GM19239 (cell line): ENCODE measurements around the gene PMAIP1.
"Not testable (repeated sequence)": the region's sequence is repeated elsewhere in the genome, so short reads cannot be mapped to it uniquely, and the experiment has no call there.

Source experiments
- DNase-seq: peaks from one replicate; pipeline ENCODE4 v3.0.0; 2011; ENCODE audit warnings: low spot score; ENCODE audit not compliant: insufficient read length
- FAIRE-seq: peaks from 2 replicates; lab custom pipeline; 2011; peaks lifted over from hg19 to GRCh38; lab: Jason Lieb, UNC

The PMAIP1 gene

GRCh38 chr18:59881728-59882656 lies 17.8 kb upstream of the PMAIP1 start:
- peak; percentile 90 for FAIRE-seq

DNA sequence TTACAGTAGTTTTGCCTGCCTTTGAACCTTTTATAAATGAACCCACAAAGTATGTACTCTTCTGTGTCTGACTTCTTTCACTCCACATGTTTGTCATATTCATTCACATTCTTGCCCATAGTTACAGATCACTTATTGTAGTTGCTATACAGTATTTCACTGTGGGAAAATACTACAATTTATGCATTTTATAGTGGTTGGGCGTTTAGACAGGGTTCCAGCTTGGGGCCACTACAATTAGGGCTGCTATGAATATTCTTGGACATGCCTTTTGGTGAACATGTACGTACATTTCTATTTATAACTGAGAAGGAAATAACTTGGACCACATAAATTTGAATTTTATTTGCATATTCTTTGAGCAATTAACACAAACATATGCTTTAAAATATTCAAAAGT lies 15.4 kb upstream of the PMAIP1 start:
- no peak for FAIRE-seq
- no peak for DNase-seq

More at GRCh38 chr18:59881728-59882656, 17.8 kb upstream of the PMAIP1 start:
- DNase-seq, result no peak

DNA sequence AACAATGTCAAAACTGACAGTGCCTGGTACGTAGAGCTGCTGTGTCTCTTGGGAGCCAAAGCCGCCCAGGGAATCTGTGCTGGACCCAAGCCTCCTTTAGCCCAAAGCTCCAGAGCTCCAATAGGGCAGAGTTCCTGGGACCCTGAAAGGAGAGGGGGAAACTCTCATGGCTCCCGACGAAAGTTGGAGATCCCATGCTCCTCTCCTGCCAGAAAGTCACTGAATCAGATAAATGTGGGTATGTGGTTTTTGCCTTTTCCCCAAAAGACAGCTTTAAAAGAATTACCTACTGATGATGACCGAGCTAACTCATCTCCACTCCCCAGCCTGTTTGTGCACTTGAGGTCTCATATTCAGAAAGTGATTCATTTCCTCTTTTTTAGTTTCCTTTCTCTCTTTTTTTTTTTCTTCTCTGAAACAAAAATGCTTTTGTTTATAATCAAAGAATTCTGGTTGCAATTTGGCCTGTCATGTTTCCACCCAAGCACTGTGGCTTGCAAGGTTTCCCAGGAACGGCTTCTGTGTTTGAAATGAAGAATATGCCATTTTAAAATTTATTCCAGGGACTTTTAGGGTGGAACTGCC lies 14.1 kb upstream of the PMAIP1 start:
- no peak for DNase-seq
- FAIRE-seq, result peak; percentile 97

- not testable (repeated sequence) for FAIRE-seq, DNase-seq
Observed at GRCh38 chr18:59886399-59886798, 13.4 kb upstream of the PMAIP1 start.

DNA sequence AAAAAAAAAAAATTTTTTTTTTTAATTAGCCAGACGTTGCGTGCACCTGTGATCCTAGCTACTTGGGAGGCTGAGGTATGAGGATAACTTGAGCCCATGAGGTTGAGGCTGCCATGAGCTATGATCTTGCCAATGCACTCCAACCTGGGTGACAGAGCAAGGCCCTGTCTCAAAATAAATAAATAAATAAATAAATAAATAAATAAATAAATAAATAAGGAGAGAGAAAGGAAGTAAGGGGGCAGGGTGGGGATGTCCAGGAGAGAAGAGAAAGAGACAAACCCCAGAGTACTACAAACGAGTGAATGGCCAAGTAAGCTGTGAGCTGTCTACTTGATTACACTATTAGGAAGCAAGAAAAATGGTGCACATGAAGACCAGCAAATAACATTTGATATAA lies 7.7 kb upstream of the PMAIP1 start:
- no peak for DNase-seq
- no peak for FAIRE-seq

GRCh38 chr18:59893971-59894370 lies 5.8 kb upstream of the PMAIP1 start:
- FAIRE-seq, result no peak
- DNase-seq, result no peak

DNA sequence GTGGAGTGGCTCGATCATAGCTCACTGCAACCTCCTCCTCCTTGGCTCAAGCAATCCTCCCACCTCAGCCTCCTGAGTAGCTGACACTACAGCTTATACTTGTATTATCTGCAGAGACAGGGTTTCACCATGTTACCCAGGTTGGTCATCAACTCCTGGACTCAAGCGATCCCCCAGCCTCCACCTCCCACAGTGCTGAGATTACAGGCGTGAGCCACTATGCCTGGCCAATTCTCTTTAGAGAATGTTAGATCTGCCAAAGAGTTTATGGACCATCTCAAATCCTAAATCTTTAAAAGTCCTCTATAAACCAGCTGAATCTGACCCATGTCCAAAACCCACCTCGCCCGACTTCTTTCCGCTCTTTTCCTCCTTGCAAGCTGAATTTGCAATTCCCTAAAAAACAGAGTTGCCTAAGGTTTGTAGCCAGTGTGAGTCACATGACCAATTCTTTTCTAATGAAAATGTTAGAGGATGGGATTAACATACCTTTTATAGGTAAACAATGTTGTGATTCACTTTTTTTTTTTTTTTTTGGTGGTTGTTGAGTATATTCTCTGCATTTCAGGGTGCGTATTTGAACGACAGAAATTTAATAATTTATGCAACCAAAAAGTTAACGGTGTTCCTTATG lies 2.4 kb upstream of the PMAIP1 start:
- DNase-seq (no peak), FAIRE-seq (no peak)

DNA sequence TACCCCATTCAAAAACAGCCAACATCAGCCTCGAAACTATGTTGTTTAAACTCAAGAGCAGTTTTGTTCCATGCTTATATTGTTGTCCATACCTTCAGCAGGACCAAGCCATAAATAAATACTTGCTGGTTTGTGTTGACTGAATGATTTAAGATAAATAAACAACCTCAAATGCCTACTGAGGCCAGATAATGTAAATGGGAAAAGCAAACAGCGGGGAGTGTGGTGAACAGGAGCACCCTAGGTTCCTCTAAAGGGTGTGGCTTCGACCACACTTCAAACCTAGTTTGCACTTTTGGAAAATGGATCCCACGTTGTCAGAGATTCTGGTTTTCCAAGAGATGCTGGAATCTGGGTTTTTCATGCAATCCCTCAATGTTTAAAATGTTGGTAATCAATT lies 1.7 kb upstream of the PMAIP1 start:
- FAIRE-seq (peak; percentile 59), DNase-seq (no peak)

DNA sequence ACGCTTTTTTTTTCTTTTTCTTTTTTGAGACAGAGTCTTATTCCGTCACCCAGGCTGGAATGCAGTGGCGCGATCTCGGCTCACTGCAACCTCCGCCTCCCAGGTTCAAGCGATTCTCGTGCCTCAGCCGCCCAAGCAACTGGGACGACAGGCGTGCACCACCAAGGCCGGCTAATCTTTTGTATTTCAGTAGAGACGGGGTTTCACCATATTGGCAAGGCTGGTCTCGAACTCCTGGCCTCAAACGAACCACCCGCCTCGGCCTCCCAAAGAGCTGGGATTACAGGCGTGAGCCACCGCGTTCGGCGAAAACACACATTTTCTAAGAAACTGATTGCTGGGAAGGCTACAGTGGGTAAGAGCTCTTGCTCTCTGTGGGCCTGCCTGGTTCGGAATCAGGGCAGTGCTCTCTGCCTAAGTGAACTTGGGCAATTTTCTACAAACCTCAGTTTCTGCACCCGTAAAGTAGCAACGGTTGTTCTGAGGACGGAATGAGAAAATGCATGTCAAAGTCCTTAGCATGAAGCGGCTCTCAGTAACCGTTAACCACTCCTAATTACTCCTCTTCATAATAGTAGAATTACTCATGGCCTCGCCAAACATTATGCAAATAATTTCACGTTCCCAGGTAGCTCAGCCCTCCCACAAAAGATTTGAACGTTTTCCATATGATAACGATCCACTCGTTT lies 1.0 kb upstream of the PMAIP1 start:
- FAIRE-seq (peak; percentile 97), DNase-seq (no peak)

DNA sequence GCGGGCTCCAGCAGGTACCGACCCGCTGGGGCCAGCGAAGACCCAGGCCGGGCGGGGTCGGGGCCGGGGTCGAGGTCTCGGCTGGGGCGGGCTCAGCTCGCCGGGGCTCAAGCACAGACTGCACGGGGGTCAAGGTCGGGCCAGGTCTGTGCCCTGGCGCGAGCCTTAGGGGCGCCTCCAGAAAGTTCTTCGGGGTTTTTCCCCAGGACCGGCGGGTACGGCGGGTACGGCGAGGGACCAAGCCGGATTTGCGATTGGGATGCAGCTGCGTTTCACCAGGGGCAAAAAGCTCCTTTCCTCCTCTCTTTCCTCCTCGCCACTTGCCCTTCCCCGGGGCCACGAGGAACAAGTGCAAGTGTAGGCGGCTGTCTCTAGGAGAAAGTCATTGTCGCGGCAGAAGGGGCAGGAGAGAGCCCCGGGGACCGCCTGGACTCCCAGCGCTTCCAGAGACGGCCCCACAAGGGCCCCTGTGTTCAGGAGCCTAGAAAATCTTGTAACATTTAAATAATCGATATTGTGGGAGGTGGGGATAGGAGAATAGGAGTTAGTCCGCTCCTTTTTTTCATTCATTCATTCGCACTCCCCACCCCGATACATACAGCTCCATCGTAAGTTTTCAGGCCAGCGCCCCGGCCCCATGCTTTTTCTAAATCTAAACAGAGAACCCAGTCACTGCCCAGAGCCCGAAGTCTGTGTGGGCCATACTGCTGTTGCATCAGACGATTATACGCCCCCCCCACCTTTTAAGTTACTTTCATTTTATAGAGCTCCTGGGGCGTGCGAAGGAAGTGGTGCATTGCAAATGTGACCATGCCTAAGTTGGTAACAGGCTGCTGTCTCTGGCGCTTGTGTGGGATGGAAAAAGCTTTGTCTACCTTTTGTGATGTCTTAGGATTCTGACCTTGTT lies 679 bp downstream of the PMAIP1 start:
- FAIRE-seq (peak; percentile 96), DNase-seq (no peak)

- FAIRE-seq, result peak; percentile 92
Observed at GRCh38 chr18:59902131-59902992, 2.6 kb downstream of the PMAIP1 start.

GRCh38 chr18:59902993-59903610 lies 3.3 kb downstream of the PMAIP1 start:
- no peak for DNase-seq
- peak; percentile 84 for FAIRE-seq

More at GRCh38 chr18:59902131-59902992, 2.6 kb downstream of the PMAIP1 start:
- no peak for DNase-seq

GRCh38 chr18:59904011-59904601 lies 4.3 kb downstream of the PMAIP1 start:
- FAIRE-seq (no peak), DNase-seq (no peak)

- peak; percentile 81 for FAIRE-seq
- DNase-seq, result no peak
Observed at GRCh38 chr18:59905686-59906091, 5.9 kb downstream of the PMAIP1 start.

GRCh38 chr18:59906203-59906602 lies 6.4 kb downstream of the PMAIP1 start:
- DNase-seq (no peak), FAIRE-seq (peak; percentile 55)

DNA sequence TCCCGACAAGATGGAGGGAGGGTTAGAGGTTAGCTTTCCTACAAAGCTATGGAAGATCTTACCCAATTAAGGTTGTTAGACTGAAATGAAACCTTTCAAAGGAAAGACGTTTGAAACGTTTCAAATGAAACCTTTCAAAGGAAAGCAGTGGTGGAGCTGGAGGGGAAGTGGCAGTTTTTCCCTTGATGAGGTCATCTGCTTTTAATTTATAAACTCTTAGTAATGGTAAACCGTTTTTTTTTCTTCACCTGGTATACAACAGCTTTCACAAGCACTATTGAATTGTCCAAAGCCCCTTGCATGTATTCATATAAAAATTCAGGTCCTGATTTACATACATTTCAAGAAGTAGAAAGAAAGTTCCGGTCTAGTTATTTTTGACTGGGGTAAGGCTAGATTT lies 7.4 kb downstream of the PMAIP1 start:
- FAIRE-seq (peak; percentile 84), DNase-seq (no peak)

- FAIRE-seq (no peak), DNase-seq (no peak)
Observed at GRCh38 chr18:59907660-59908059, 7.9 kb downstream of the PMAIP1 start.

GRCh38 chr18:59908799-59909198 lies 9.0 kb downstream of the PMAIP1 start:
- DNase-seq (no peak), FAIRE-seq (peak; percentile 53)
